GDM1 (cell line): Measurements from ENCODE around the gene CDK6.

ENCODE experiments used
- DNase-seq: peaks from one replicate; lab custom pipeline; 2025; lab: John Stamatoyannopoulos, UW

CDK6 gene

GRCh38 chr7:92708111-92709042 lies 128.0 kb downstream of the CDK6 start:
- DNase-seq: no peak

GRCh38 chr7:92707435-92707834 lies 128.9 kb downstream of the CDK6 start:
- no peak for DNase-seq

- DNase-seq: no peak
These were observed 129.8 kb downstream of the CDK6 start for GRCh38 chr7:92706563-92706962.

- DNase-seq: no peak
These were observed 130.5 kb downstream of the CDK6 start for GRCh38 chr7:92705831-92706230.

- DNase-seq: no peak
These were observed 131.5 kb downstream of the CDK6 start for GRCh38 chr7:92704858-92705257.

- DNase-seq: no peak
These were observed 133.8 kb downstream of the CDK6 start for GRCh38 chr7:92702535-92702934.

GRCh38 chr7:92699966-92700514 lies 136.3 kb downstream of the CDK6 start:
- no peak for DNase-seq

GRCh38 chr7:92699560-92699959 lies 136.8 kb downstream of the CDK6 start:
- DNase-seq: no peak

- no peak for DNase-seq
These were observed 138.0 kb downstream of the CDK6 start for GRCh38 chr7:92698237-92698841.

GRCh38 chr7:92697414-92697813 lies 139.0 kb downstream of the CDK6 start:
- no peak for DNase-seq

- DNase-seq: no peak
These were observed 139.4 kb downstream of the CDK6 start for GRCh38 chr7:92697012-92697411.

- no peak for DNase-seq
These were observed 139.8 kb downstream of the CDK6 start for GRCh38 chr7:92696584-92696983.

GRCh38 chr7:92695308-92696261 lies 140.8 kb downstream of the CDK6 start:
- no peak for DNase-seq

GRCh38 chr7:92694211-92694610 lies 142.2 kb downstream of the CDK6 start:
- no peak for DNase-seq

- DNase-seq: no peak
These were observed 142.9 kb downstream of the CDK6 start for GRCh38 chr7:92693519-92693918.

GRCh38 chr7:92691578-92691977 lies 144.8 kb downstream of the CDK6 start:
- peak; percentile 36 for DNase-seq

GRCh38 chr7:92685136-92686042 lies 151.0 kb downstream of the CDK6 start:
- no peak for DNase-seq

GRCh38 chr7:92684274-92684673 lies 152.1 kb downstream of the CDK6 start:
- DNase-seq: no peak

GRCh38 chr7:92682903-92683539 lies 153.4 kb downstream of the CDK6 start:
- DNase-seq: no peak

GRCh38 chr7:92682330-92682729 lies 154.0 kb downstream of the CDK6 start:
- no peak for DNase-seq
